Mesenchymal stem cell (in vitro differentiated cells and primary cell): Measurements from ENCODE around the gene ZMYM3.
"Not testable (repeated sequence)": the region's sequence is repeated elsewhere in the genome, so short reads cannot be mapped to it uniquely, and the experiment has no call there.

Experiments
- DNase-seq: peaks from one replicate; pipeline ENCODE4 v3.0.0-alpha.2; 2013
- H2AFZ ChIP-seq: one replicate; pipeline ENCODE4 v1.6.1; 2013; ENCODE audit warnings: low read depth, mild to moderate bottlenecking, control low read depth, inconsistent platforms, low read length, moderate library complexity
- H2AK5ac ChIP-seq: 2 replicates; pipeline ENCODE4 v1.6.1; 2013; ENCODE audit warnings: low read length, moderate library complexity, mild to moderate bottlenecking, inconsistent platforms; ENCODE audit not compliant: severe bottlenecking
- H2BK120ac ChIP-seq: one replicate; pipeline ENCODE4 v1.6.1; 2013; ENCODE audit warnings: low read depth, mild to moderate bottlenecking, inconsistent platforms, low read length, moderate library complexity
- H2BK12ac ChIP-seq, 2 experiments: one replicate each; pipeline ENCODE4 v1.6.1; 2013; ENCODE audit warnings: inconsistent platforms in 2 of 2, low read length in 2 of 2, mild to moderate bottlenecking in 2 of 2, moderate library complexity in 2 of 2, control low read depth in 1 of 2
- H2BK15ac ChIP-seq: one replicate; pipeline ENCODE4 v1.6.1; 2013; ENCODE audit warnings: mild to moderate bottlenecking, low read depth, inconsistent platforms; ENCODE audit not compliant: poor library complexity, severe bottlenecking
- H2BK5ac ChIP-seq: 2 replicates; pipeline ENCODE4 v1.6.1; 2013; ENCODE audit warnings: low read depth, mild to moderate bottlenecking, low read length, control low read depth, inconsistent platforms; ENCODE audit not compliant: poor library complexity, severe bottlenecking
- H3K14ac ChIP-seq, 2 experiments: one replicate each; pipeline ENCODE4 v1.6.1; 2013; ENCODE audit warnings: inconsistent platforms in 2 of 2, low read length in 2 of 2, control low read depth in 1 of 2, mild to moderate bottlenecking in 1 of 2, moderate library complexity in 1 of 2
- H3K18ac ChIP-seq, 2 experiments: one replicate each; pipeline ENCODE4 v1.6.1; 2013; ENCODE audit warnings: inconsistent platforms in 2 of 2, low read length in 2 of 2, control low read depth in 1 of 2, low read depth in 1 of 2, mild to moderate bottlenecking in 1 of 2
- H3K23ac ChIP-seq, 2 experiments: one replicate each; pipeline ENCODE4 v1.6.1; 2013; ENCODE audit warnings: inconsistent platforms in 2 of 2, low read length in 2 of 2, mild to moderate bottlenecking in 2 of 2, moderate library complexity in 2 of 2, control low read depth in 1 of 2
- H3K27ac ChIP-seq: 2 replicates; pipeline ENCODE4 v1.5.1; 2013; ENCODE audit warnings: mild to moderate bottlenecking, moderate library complexity, low read length, control low read depth, inconsistent platforms; ENCODE audit not compliant: poor library complexity, severe bottlenecking
- H3K27me3 ChIP-seq, 2 experiments: 2 replicates each; pipeline versions ENCODE4 v1.6.1 to v1.7.0; 2013; ENCODE audit warnings: low read length in 2 of 2, mild to moderate bottlenecking in 2 of 2, moderate library complexity in 2 of 2, control low read depth in 1 of 2, inconsistent platforms in 1 of 2; ENCODE audit not compliant: control insufficient read depth in 1 of 2, insufficient read depth in 1 of 2
- H3K36me3 ChIP-seq, 2 experiments: 2 replicates each; pipeline versions ENCODE4 v1.6.1 to v1.7.0; 2013; ENCODE audit warnings: low read length in 2 of 2, control low read depth in 1 of 2, inconsistent platforms in 1 of 2, low read depth in 1 of 2, mild to moderate bottlenecking in 1 of 2; ENCODE audit not compliant: insufficient read depth in 2 of 2, control insufficient read depth in 1 of 2
- H3K4ac ChIP-seq, 2 experiments: one replicate each; pipeline ENCODE4 v1.6.1; 2013; ENCODE audit warnings: inconsistent platforms in 2 of 2, low read length in 2 of 2, mild to moderate bottlenecking in 2 of 2, moderate library complexity in 2 of 2, control low read depth in 1 of 2, low read depth in 1 of 2
- H3K4me1 ChIP-seq: 2 replicates; pipeline ENCODE4 v1.6.1; 2013; ENCODE audit warnings: low read depth, low read length, control low read depth; ENCODE audit not compliant: control insufficient read depth, insufficient read depth
- H3K4me2 ChIP-seq: 2 replicates; pipeline ENCODE4 v1.6.1; 2013; ENCODE audit warnings: low read length, mild to moderate bottlenecking, inconsistent platforms; ENCODE audit not compliant: poor library complexity, severe bottlenecking
- H3K4me3 ChIP-seq, 2 experiments: 2 replicates each; pipeline versions ENCODE4 v1.5.1 to v1.7.0; 2013; ENCODE audit warnings: low read length in 2 of 2, mild to moderate bottlenecking in 2 of 2, control low read depth in 1 of 2, low read depth in 1 of 2; ENCODE audit not compliant: insufficient read depth in 1 of 2
- H3K79me1 ChIP-seq: replicated peaks from 2 replicates; pipeline ENCODE4 v1.6.1; 2013; ENCODE audit warnings: mild to moderate bottlenecking, control low read depth, low read length, inconsistent platforms; ENCODE audit not compliant: poor library complexity, severe bottlenecking
- H3K9ac ChIP-seq: 2 replicates; pipeline ENCODE4 v1.7.0; 2013; ENCODE audit warnings: mild to moderate bottlenecking, low read length, moderate library complexity
- H3K9me3 ChIP-seq: 2 replicates; pipeline ENCODE4 v1.7.0; 2013; ENCODE audit warnings: mild to moderate bottlenecking, low read length; ENCODE audit not compliant: control insufficient read depth
- H4K8ac ChIP-seq: one replicate; pipeline ENCODE4 v1.6.1; 2013; ENCODE audit warnings: inconsistent platforms, mild to moderate bottlenecking, low read length, moderate library complexity
- H4K91ac ChIP-seq: one replicate; pipeline ENCODE4 v1.6.1; 2013; ENCODE audit warnings: mild to moderate bottlenecking, low read length, inconsistent platforms
- WGBS: methylation state at CpG from one replicate; pipeline ENCODE4 v1.1.7; 2013; ENCODE audit warnings: mixed read lengths; 5-methylcytosine and 5-hydroxymethylcytosine counted together

The ZMYM3 gene

DNA sequence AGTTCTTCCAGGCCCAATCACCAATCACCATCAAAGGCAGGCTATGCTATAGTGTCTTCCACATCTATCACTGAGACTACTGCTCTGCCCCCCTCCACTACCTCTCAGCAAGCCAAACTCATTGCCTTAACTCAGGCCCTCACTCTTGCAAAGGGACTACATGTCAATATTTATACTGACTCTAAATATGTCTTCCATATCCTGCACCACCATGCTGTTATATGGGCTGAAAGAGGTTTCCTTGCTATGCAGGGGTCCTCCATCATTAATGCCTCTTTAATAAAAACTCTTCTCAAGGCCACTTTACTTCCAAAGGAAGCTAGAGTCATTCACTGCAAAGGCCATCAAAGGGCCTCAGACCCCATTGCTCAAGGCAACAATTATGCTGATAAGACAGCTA is 14.7 kb upstream of the ZMYM3 start:
- not testable (repeated sequence) for H3K4me2 ChIP-seq, H3K14ac ChIP-seq, DNase-seq, H3K18ac ChIP-seq, H3K27me3 ChIP-seq, H2BK5ac ChIP-seq, H2BK120ac ChIP-seq, H3K4me3 ChIP-seq, H4K8ac ChIP-seq, H2BK12ac ChIP-seq, H3K23ac ChIP-seq, H4K91ac ChIP-seq, H3K36me3 ChIP-seq, H3K79me1 ChIP-seq, H3K4ac ChIP-seq, H3K27ac ChIP-seq, H3K9ac ChIP-seq, H2BK15ac ChIP-seq, H3K4me1 ChIP-seq, H2AK5ac ChIP-seq, H2AFZ ChIP-seq, H3K9me3 ChIP-seq

DNA sequence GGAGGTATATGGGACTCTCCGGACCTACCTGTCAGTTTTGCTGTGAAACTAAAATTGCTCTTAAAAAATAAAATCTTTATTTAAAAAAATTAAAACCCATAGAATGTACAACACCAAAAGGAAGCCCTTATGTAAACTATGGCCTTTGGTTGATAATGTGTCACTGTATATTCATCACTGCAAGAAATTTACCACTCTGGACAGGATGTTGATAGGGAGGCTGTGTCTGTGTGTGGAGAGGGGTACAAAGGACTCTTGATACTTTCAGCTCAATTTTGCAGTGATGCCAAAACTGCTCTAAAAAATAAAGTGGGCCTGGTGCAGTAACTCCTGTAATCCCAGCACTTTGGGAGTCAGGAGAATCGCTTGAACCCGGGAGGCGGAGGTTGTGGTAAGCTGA is 2.9 kb upstream of the ZMYM3 start:
- Histone ChIP-seq H3K14ac (no peak overlapping the region), H4K91ac (no peak overlapping the region), H3K36me3 (no peaks in the 10 kb centered on the region), H3K9me3 (no peaks in the 10 kb centered on the region), H3K9ac (no peak overlapping the region), H3K18ac (no peak overlapping the region), H2BK15ac (no peak overlapping the region), H3K79me1 (no peaks in the 10 kb centered on the region), H2AFZ (no peak overlapping the region), H3K23ac (no peak overlapping the region), H3K27me3 (peaks cover 0 to 3% of the 10 kb centered on the region in 2 experiments), H2BK5ac (no peak overlapping the region), H3K4me2 (no peak overlapping the region), H2BK120ac (no peak overlapping the region), H3K4ac (no peak overlapping the region), H2BK12ac (no peak overlapping the region), H2AK5ac (no peak overlapping the region), H3K4me1 (peaks cover 9% of the 10 kb centered on the region), H4K8ac (no peak overlapping the region), H3K4me3 (no peak overlapping the region), H3K27ac (no peak overlapping the region)
- no CpG with 5 or more reads among the region's 4 CpGs for WGBS
- DNase-seq, result peak; percentile 23

DNA sequence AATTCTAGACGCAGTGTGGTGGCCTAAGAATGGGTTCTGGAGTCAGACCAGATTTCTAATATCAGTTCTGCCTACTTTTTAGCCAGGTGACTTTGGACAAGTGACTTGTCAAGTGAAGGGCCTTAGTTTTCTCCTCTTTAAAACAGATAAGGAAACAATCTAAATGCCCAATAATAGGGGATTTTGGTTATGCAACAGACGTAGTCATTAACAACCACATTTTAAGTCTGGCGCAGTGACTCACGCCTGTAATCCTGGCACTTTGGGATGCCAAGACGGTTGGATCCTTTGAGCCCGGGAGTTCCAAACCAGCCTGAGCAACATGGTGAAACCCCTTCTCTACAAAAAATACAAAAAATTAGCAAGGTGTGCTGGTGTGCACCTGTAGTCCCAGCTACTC is 2.1 kb upstream of the ZMYM3 start:
- Histone ChIP-seq H2BK15ac (no peak overlapping the region), H4K8ac (peak overlapping the region; percentile 60), H4K91ac (no peak overlapping the region), H3K4ac (no peak overlapping the region), H2AFZ (no peak overlapping the region), H3K9ac (no peak overlapping the region), H3K36me3 (peaks cover 0 to 2% of the 10 kb centered on the region in 2 experiments), H3K27ac (no peak overlapping the region), H3K14ac (no peak overlapping the region), H2BK12ac (no peak overlapping the region), H2AK5ac (no peak overlapping the region), H3K4me1 (peaks cover 14% of the 10 kb centered on the region), H3K79me1 (no peaks in the 10 kb centered on the region), H3K27me3 (peaks cover 0 to 3% of the 10 kb centered on the region in 2 experiments), H3K23ac (no peak overlapping the region), H3K18ac (no peak overlapping the region), H2BK120ac (no peak overlapping the region), H3K4me2 (no peak overlapping the region), H3K9me3 (no peaks in the 10 kb centered on the region), H3K4me3 (no peak overlapping the region), H2BK5ac (no peak overlapping the region)
- WGBS, result 68% methylated on average over 4 of the region's 6 CpGs
- peak; percentile 68 for DNase-seq

DNA sequence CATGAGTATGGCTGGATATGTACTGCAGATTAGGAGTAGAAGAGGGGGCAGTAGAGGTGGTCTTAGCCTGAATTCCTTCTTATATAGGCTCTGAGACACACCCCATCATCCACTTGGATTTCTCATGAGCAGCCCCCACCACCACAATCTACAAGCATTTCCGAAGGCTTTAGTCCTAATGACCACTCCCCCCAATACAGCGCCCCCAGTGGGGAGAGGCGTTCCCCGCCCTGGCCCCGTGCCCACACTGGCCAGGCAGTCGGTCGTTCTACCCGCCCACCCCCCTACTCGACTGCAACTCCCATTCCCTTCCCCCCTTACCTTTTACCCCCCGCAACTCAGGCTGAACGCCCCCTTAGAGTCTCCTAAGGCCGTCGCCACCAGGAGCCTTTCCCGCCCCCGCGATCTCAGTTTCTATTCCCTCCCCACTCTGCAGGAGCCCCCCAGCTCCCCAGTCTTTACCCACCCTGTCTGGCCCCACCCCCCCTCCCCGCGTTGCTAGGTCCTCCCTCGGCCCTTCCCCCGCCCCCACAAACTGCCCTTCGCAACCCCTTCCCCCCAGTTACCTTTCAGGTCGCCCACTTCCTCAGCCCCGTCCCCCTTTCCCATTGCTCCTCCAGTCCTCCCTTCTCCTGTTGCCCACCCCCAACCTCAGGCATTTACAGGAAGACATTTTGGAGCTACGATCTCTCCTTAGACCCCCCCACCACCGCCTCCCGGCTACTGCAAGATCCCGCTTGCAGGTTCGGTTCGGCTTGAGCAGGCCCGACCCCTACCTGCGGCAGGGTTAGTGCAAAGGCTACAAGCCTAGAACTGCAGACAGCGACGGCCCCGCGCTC is 468 bp downstream of the ZMYM3 start:
- H3K9me3 ChIP-seq, result no peaks in the 10 kb centered on the region
- H3K14ac ChIP-seq, result peak overlapping the region in 1 of 2 experiments; percentile 75
- H3K79me1 ChIP-seq, result peaks cover 5% of the 10 kb centered on the region
- peak; percentile 50 for DNase-seq
- H2BK5ac ChIP-seq, result no peak overlapping the region
- H4K8ac ChIP-seq, result no peak overlapping the region
- H2AFZ ChIP-seq, result no peak overlapping the region
- peaks cover 0 to 3% of the 10 kb centered on the region in 2 experiments for H3K27me3 ChIP-seq
- under 1% methylated on average over 18 of the region's 35 CpGs for WGBS
- H3K4me2 ChIP-seq, result peak overlapping the region; percentile 76
- peak overlapping the region; percentile 71 to 85 for H3K4me3 ChIP-seq
- H3K9ac ChIP-seq, result peak overlapping the region; percentile 87
- H2AK5ac ChIP-seq, result no peak overlapping the region
- peak overlapping the region; percentile 69 to 91 for H3K18ac ChIP-seq
- H3K36me3 ChIP-seq, result peaks cover 22 to 25% of the 10 kb centered on the region in 2 experiments
- peak overlapping the region; percentile 49 for H2BK120ac ChIP-seq
- H3K4me1 ChIP-seq, result peaks cover 14% of the 10 kb centered on the region
- peak overlapping the region; percentile 90 for H4K91ac ChIP-seq
- peak overlapping the region in 1 of 2 experiments; percentile 42 for H2BK12ac ChIP-seq
- H2BK15ac ChIP-seq, result no peak overlapping the region
- H3K23ac ChIP-seq, result no peak overlapping the region
- H3K4ac ChIP-seq, result peak overlapping the region in 1 of 2 experiments; percentile 89
- peak overlapping the region; percentile 34 for H3K27ac ChIP-seq
